Mesenchymal stem cell (in vitro differentiated cells and primary cell): Measurements from ENCODE around the gene NSDHL.

Experiments
- DNase-seq: peaks from one replicate; pipeline ENCODE4 v3.0.0-alpha.2; 2013
- H2AFZ ChIP-seq: one replicate; pipeline ENCODE4 v1.6.1; 2013; ENCODE audit warnings: low read depth, mild to moderate bottlenecking, control low read depth, inconsistent platforms, low read length, moderate library complexity
- H2AK5ac ChIP-seq: 2 replicates; pipeline ENCODE4 v1.6.1; 2013; ENCODE audit warnings: low read length, moderate library complexity, mild to moderate bottlenecking, inconsistent platforms; ENCODE audit not compliant: severe bottlenecking
- H2BK120ac ChIP-seq: one replicate; pipeline ENCODE4 v1.6.1; 2013; ENCODE audit warnings: low read depth, mild to moderate bottlenecking, inconsistent platforms, low read length, moderate library complexity
- H2BK12ac ChIP-seq, 2 experiments: one replicate each; pipeline ENCODE4 v1.6.1; 2013; ENCODE audit warnings: inconsistent platforms in 2 of 2, low read length in 2 of 2, mild to moderate bottlenecking in 2 of 2, moderate library complexity in 2 of 2, control low read depth in 1 of 2
- H2BK15ac ChIP-seq: one replicate; pipeline ENCODE4 v1.6.1; 2013; ENCODE audit warnings: mild to moderate bottlenecking, low read depth, inconsistent platforms; ENCODE audit not compliant: poor library complexity, severe bottlenecking
- H2BK5ac ChIP-seq: 2 replicates; pipeline ENCODE4 v1.6.1; 2013; ENCODE audit warnings: low read depth, mild to moderate bottlenecking, low read length, control low read depth, inconsistent platforms; ENCODE audit not compliant: poor library complexity, severe bottlenecking
- H3K14ac ChIP-seq, 2 experiments: one replicate each; pipeline ENCODE4 v1.6.1; 2013; ENCODE audit warnings: inconsistent platforms in 2 of 2, low read length in 2 of 2, control low read depth in 1 of 2, mild to moderate bottlenecking in 1 of 2, moderate library complexity in 1 of 2
- H3K18ac ChIP-seq, 2 experiments: one replicate each; pipeline ENCODE4 v1.6.1; 2013; ENCODE audit warnings: inconsistent platforms in 2 of 2, low read length in 2 of 2, control low read depth in 1 of 2, low read depth in 1 of 2, mild to moderate bottlenecking in 1 of 2
- H3K23ac ChIP-seq, 2 experiments: one replicate each; pipeline ENCODE4 v1.6.1; 2013; ENCODE audit warnings: inconsistent platforms in 2 of 2, low read length in 2 of 2, mild to moderate bottlenecking in 2 of 2, moderate library complexity in 2 of 2, control low read depth in 1 of 2
- H3K27ac ChIP-seq: 2 replicates; pipeline ENCODE4 v1.5.1; 2013; ENCODE audit warnings: mild to moderate bottlenecking, moderate library complexity, low read length, control low read depth, inconsistent platforms; ENCODE audit not compliant: poor library complexity, severe bottlenecking
- H3K27me3 ChIP-seq, 2 experiments: 2 replicates each; pipeline versions ENCODE4 v1.6.1 to v1.7.0; 2013; ENCODE audit warnings: low read length in 2 of 2, mild to moderate bottlenecking in 2 of 2, moderate library complexity in 2 of 2, control low read depth in 1 of 2, inconsistent platforms in 1 of 2; ENCODE audit not compliant: control insufficient read depth in 1 of 2, insufficient read depth in 1 of 2
- H3K36me3 ChIP-seq, 2 experiments: 2 replicates each; pipeline versions ENCODE4 v1.6.1 to v1.7.0; 2013; ENCODE audit warnings: low read length in 2 of 2, control low read depth in 1 of 2, inconsistent platforms in 1 of 2, low read depth in 1 of 2, mild to moderate bottlenecking in 1 of 2; ENCODE audit not compliant: insufficient read depth in 2 of 2, control insufficient read depth in 1 of 2
- H3K4ac ChIP-seq, 2 experiments: one replicate each; pipeline ENCODE4 v1.6.1; 2013; ENCODE audit warnings: inconsistent platforms in 2 of 2, low read length in 2 of 2, mild to moderate bottlenecking in 2 of 2, moderate library complexity in 2 of 2, control low read depth in 1 of 2, low read depth in 1 of 2
- H3K4me1 ChIP-seq: 2 replicates; pipeline ENCODE4 v1.6.1; 2013; ENCODE audit warnings: low read depth, low read length, control low read depth; ENCODE audit not compliant: control insufficient read depth, insufficient read depth
- H3K4me2 ChIP-seq: 2 replicates; pipeline ENCODE4 v1.6.1; 2013; ENCODE audit warnings: low read length, mild to moderate bottlenecking, inconsistent platforms; ENCODE audit not compliant: poor library complexity, severe bottlenecking
- H3K4me3 ChIP-seq, 2 experiments: 2 replicates each; pipeline versions ENCODE4 v1.5.1 to v1.7.0; 2013; ENCODE audit warnings: low read length in 2 of 2, mild to moderate bottlenecking in 2 of 2, control low read depth in 1 of 2, low read depth in 1 of 2; ENCODE audit not compliant: insufficient read depth in 1 of 2
- H3K79me1 ChIP-seq: replicated peaks from 2 replicates; pipeline ENCODE4 v1.6.1; 2013; ENCODE audit warnings: mild to moderate bottlenecking, control low read depth, low read length, inconsistent platforms; ENCODE audit not compliant: poor library complexity, severe bottlenecking
- H3K9ac ChIP-seq: 2 replicates; pipeline ENCODE4 v1.7.0; 2013; ENCODE audit warnings: mild to moderate bottlenecking, low read length, moderate library complexity
- H3K9me3 ChIP-seq: 2 replicates; pipeline ENCODE4 v1.7.0; 2013; ENCODE audit warnings: mild to moderate bottlenecking, low read length; ENCODE audit not compliant: control insufficient read depth
- H4K8ac ChIP-seq: one replicate; pipeline ENCODE4 v1.6.1; 2013; ENCODE audit warnings: inconsistent platforms, mild to moderate bottlenecking, low read length, moderate library complexity
- H4K91ac ChIP-seq: one replicate; pipeline ENCODE4 v1.6.1; 2013; ENCODE audit warnings: mild to moderate bottlenecking, low read length, inconsistent platforms
- WGBS: methylation state at CpG from one replicate; pipeline ENCODE4 v1.1.7; 2013; ENCODE audit warnings: mixed read lengths; 5-methylcytosine and 5-hydroxymethylcytosine counted together

Gene NSDHL

DNA sequence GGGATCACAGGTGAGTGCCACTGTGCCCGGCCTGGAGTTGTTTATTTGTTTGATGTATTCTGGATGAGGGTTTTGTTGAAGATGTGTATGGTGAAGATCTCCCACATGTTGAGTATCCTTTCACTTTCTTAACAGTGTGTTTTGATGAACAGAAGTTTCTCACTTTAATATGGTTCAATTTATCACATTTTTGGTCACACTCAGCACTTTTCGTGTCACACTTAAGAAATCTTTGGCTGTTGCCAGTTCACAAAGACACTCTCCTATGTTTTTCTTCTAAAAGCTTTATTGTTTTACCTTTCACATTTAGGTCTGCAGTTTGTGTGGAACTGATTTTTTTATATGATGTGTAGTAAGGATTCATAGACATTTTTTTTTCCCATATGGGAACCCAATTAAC, 50.4 kb downstream of the NSDHL start:
- no peak overlapping the region for H3K14ac ChIP-seq
- H3K79me1 ChIP-seq = no peaks in the 10 kb centered on the region
- no peak overlapping the region for H2BK12ac ChIP-seq
- H2BK5ac ChIP-seq = no peak overlapping the region
- H2BK120ac ChIP-seq = no peak overlapping the region
- no peak overlapping the region for H3K4ac ChIP-seq
- peaks cover 6% of the 10 kb centered on the region for H3K4me1 ChIP-seq
- H3K27ac ChIP-seq = no peak overlapping the region
- no peak overlapping the region for H2AK5ac ChIP-seq
- peaks cover 7% of the 10 kb centered on the region for H3K9me3 ChIP-seq
- H3K4me3 ChIP-seq = no peak overlapping the region
- H3K36me3 ChIP-seq = no peaks in the 10 kb centered on the region
- H3K4me2 ChIP-seq = no peak overlapping the region
- peaks cover 5 to 73% of the 10 kb centered on the region in 2 experiments for H3K27me3 ChIP-seq
- H2BK15ac ChIP-seq = no peak overlapping the region
- no peak overlapping the region for H2AFZ ChIP-seq
- H3K18ac ChIP-seq = no peak overlapping the region
- H3K9ac ChIP-seq = no peak overlapping the region
- DNase-seq = no peak
- no peak overlapping the region for H4K91ac ChIP-seq
- H4K8ac ChIP-seq = no peak overlapping the region
- WGBS = no CpG with 5 or more reads among the region's 2 CpGs
- H3K23ac ChIP-seq = no peak overlapping the region

- Histone ChIP-seq H3K27ac (no peak overlapping the region), H3K27me3 (peaks cover 5 to 77% of the 10 kb centered on the region in 2 experiments), H2BK12ac (no peak overlapping the region), H3K23ac (no peak overlapping the region), H2AK5ac (no peak overlapping the region), H3K9ac (no peak overlapping the region), H3K9me3 (peaks cover 3% of the 10 kb centered on the region), H4K91ac (no peak overlapping the region), H3K36me3 (no peaks in the 10 kb centered on the region), H3K18ac (no peak overlapping the region), H3K4me3 (no peak overlapping the region), H4K8ac (no peak overlapping the region), H3K79me1 (no peaks in the 10 kb centered on the region), H2BK120ac (no peak overlapping the region), H3K4me1 (peaks cover 4% of the 10 kb centered on the region), H2BK15ac (no peak overlapping the region), H3K4me2 (no peak overlapping the region), H3K14ac (no peak overlapping the region), H3K4ac (no peak overlapping the region), H2AFZ (no peak overlapping the region), H2BK5ac (no peak overlapping the region)
- DNase-seq = no peak
- 50% methylated on average over 5 of the region's 6 CpGs for WGBS
Observed at GRCh38 chrX:152884171-152884570, 53.3 kb downstream of the NSDHL start.

- no peak overlapping the region for H2AK5ac ChIP-seq
- no peaks in the 10 kb centered on the region for H3K4me1 ChIP-seq
- no peak overlapping the region for H3K4me2 ChIP-seq
- H3K27me3 ChIP-seq = peaks cover 19 to 89% of the 10 kb centered on the region in 2 experiments
- no peak overlapping the region for H4K8ac ChIP-seq
- H2BK120ac ChIP-seq = no peak overlapping the region
- H2AFZ ChIP-seq = no peak overlapping the region
- no peak overlapping the region for H2BK5ac ChIP-seq
- no peak overlapping the region for H3K27ac ChIP-seq
- H2BK12ac ChIP-seq = no peak overlapping the region
- no peaks in the 10 kb centered on the region for H3K36me3 ChIP-seq
- H3K14ac ChIP-seq = no peak overlapping the region
- no peak overlapping the region for H3K23ac ChIP-seq
- DNase-seq = no peak
- no peak overlapping the region for H3K9ac ChIP-seq
- no peaks in the 10 kb centered on the region for H3K79me1 ChIP-seq
- 63% methylated on average over 1 of the region's 3 CpGs for WGBS
- peaks cover 3% of the 10 kb centered on the region for H3K9me3 ChIP-seq
- no peak overlapping the region for H4K91ac ChIP-seq
- H3K4me3 ChIP-seq = no peak overlapping the region
- no peak overlapping the region for H3K18ac ChIP-seq
- no peak overlapping the region for H3K4ac ChIP-seq
- no peak overlapping the region for H2BK15ac ChIP-seq
Observed at GRCh38 chrX:152886716-152887115, 55.9 kb downstream of the NSDHL start.

DNA sequence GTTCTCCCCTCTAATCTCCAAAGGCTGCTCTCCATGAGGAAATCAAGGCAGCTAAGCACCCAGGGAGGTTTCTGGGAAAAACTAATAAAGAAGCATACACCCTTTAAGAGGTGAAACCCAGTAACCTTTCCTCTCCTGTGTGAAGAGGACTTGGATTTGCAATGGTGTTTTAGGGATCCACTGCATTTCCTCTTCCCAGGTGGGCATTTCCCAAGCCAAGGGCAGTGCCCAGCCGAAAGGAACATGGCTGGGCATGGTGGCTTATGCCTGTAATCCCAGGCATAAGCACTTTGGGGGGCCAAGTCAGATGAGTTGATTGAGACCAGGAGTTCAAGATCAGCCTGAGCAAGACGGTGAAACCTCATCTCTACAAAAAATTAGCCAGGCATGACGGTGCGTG, 61.6 kb downstream of the NSDHL start:
- Histone ChIP-seq H2BK15ac (no peak overlapping the region), H4K8ac (no peak overlapping the region), H3K36me3 (no peaks in the 10 kb centered on the region), H2AK5ac (no peak overlapping the region), H3K4ac (no peak overlapping the region), H2BK5ac (no peak overlapping the region), H3K27me3 (peaks cover 14 to 86% of the 10 kb centered on the region in 2 experiments), H3K4me1 (peaks cover 9% of the 10 kb centered on the region), H2AFZ (no peak overlapping the region), H2BK12ac (no peak overlapping the region), H3K27ac (no peak overlapping the region), H4K91ac (no peak overlapping the region), H3K4me2 (no peak overlapping the region), H3K18ac (no peak overlapping the region), H3K23ac (no peak overlapping the region), H3K9me3 (no peaks in the 10 kb centered on the region), H2BK120ac (no peak overlapping the region), H3K9ac (no peak overlapping the region), H3K4me3 (no peak overlapping the region), H3K79me1 (no peaks in the 10 kb centered on the region), H3K14ac (no peak overlapping the region)
- no peak for DNase-seq
- WGBS = 80% methylated on average over 1 of the region's 4 CpGs
